ENCODE measurements around the gene CAMK1G. TPM values are rescaled to one million over a fixed set of nuclear protein-coding genes. Genes with fewer than 3 reads are reported as not detected.

CAMK1G gene
- polyA plus RNA-seq, 1 donor (not counting 4 experiments of a cell fraction or from before 2014, with no cell fraction given), result not detected

GRCh38 chr1:209560529-209560928 is 23.0 kb upstream of the CAMK1G start:
- no peak for DNase-seq (ENCODE audit: low read depth, low spot score)
- Histone ChIP-seq H3K4me3 (ENCODE audit: control insufficient read depth in 2 of 3, extremely low read depth in 1 of 3, insufficient read depth in 2 of 3, low read depth in 1 of 3, low read length in 3 of 3) (no peak overlapping the region), H3K9ac (ENCODE audit: control insufficient read depth, extremely low read depth, insufficient read depth, low read length) (no peak overlapping the region), H3K27me3 (ENCODE audit: control insufficient read depth, extremely low read depth, insufficient read depth, low read length) (no peaks in the 10 kb centered on the region), H3K9me1 (ENCODE audit: control insufficient read depth, extremely low read depth, insufficient read depth, low read length) (no peaks in the 10 kb centered on the region), H4K20me1 (ENCODE audit: control insufficient read depth, extremely low read depth, insufficient read depth, low read length) (no peaks in the 10 kb centered on the region), H3K79me2 (ENCODE audit: control insufficient read depth, insufficient read depth, low read length) (no peaks in the 10 kb centered on the region), H3K4me1 (ENCODE audit: control insufficient read depth, extremely low read depth, insufficient read depth, low read length) (peaks cover 6% of the 10 kb centered on the region), H3K4me2 (ENCODE audit: control insufficient read depth, extremely low read depth, insufficient read depth, low read depth, low read length) (no peak overlapping the region), H3K27ac (ENCODE audit: control insufficient read depth, insufficient read depth, low read length) (no peak overlapping the region), H3K36me3 (ENCODE audit: control insufficient read depth in 2 of 2, extremely low read depth in 1 of 2, insufficient read depth in 2 of 2, low read length in 2 of 2) (peaks cover 0 to 5% of the 10 kb centered on the region in 2 experiments), H3K9me3 (ENCODE audit: control insufficient read depth, low read depth, low read length) (no peaks in the 10 kb centered on the region), H2AFZ (ENCODE audit: control insufficient read depth, low read length) (no peak overlapping the region)
- dilution Hi-C loops (cut with MboI; ENCODE audit: extremely low pct_ligation_motif_present, low sequenced_read_pairs), result no loop called here
- FAIRE-seq, result no peak
- TF ChIP-seq CTCF (optimal IDR thresholded peaks at IDR 0.05 in 1 of 3, IDR thresholded peaks at IDR 0.05 in 1 of 3, conservative IDR thresholded peaks at IDR 0.05 in 1 of 3; ENCODE audit: extremely low read depth in 1 of 3, insufficient read depth in 2 of 3, low read length in 3 of 3) (no peak), EZH2 (IDR thresholded peaks at IDR 0.05; ENCODE audit: low read length) (no peak)

- Histone ChIP-seq H3K27ac (ENCODE audit: control insufficient read depth, insufficient read depth, low read length) (no peak overlapping the region), H3K9ac (ENCODE audit: control insufficient read depth, extremely low read depth, insufficient read depth, low read length) (no peak overlapping the region), H3K4me2 (ENCODE audit: control insufficient read depth, extremely low read depth, insufficient read depth, low read depth, low read length) (no peak overlapping the region), H3K4me3 (ENCODE audit: control insufficient read depth in 2 of 3, extremely low read depth in 1 of 3, insufficient read depth in 2 of 3, low read depth in 1 of 3, low read length in 3 of 3) (no peak overlapping the region), H3K4me1 (ENCODE audit: control insufficient read depth, extremely low read depth, insufficient read depth, low read length) (peaks cover 10% of the 10 kb centered on the region), H2AFZ (ENCODE audit: control insufficient read depth, low read length) (no peak overlapping the region), H3K36me3 (ENCODE audit: control insufficient read depth in 2 of 2, extremely low read depth in 1 of 2, insufficient read depth in 2 of 2, low read length in 2 of 2) (peaks cover 0 to 5% of the 10 kb centered on the region in 2 experiments), H4K20me1 (ENCODE audit: control insufficient read depth, extremely low read depth, insufficient read depth, low read length) (no peaks in the 10 kb centered on the region), H3K27me3 (ENCODE audit: control insufficient read depth, extremely low read depth, insufficient read depth, low read length) (no peaks in the 10 kb centered on the region), H3K79me2 (ENCODE audit: control insufficient read depth, insufficient read depth, low read length) (no peaks in the 10 kb centered on the region), H3K9me1 (ENCODE audit: control insufficient read depth, extremely low read depth, insufficient read depth, low read length) (no peaks in the 10 kb centered on the region), H3K9me3 (ENCODE audit: control insufficient read depth, low read depth, low read length) (no peaks in the 10 kb centered on the region)
- dilution Hi-C loops (cut with MboI; ENCODE audit: extremely low pct_ligation_motif_present, low sequenced_read_pairs), result no loop called here
- DNase-seq (ENCODE audit: low read depth, low spot score), result no peak
- FAIRE-seq, result no peak
- TF ChIP-seq CTCF (optimal IDR thresholded peaks at IDR 0.05 in 1 of 3, IDR thresholded peaks at IDR 0.05 in 1 of 3, conservative IDR thresholded peaks at IDR 0.05 in 1 of 3; ENCODE audit: extremely low read depth in 1 of 3, insufficient read depth in 2 of 3, low read length in 3 of 3) (no peak), EZH2 (IDR thresholded peaks at IDR 0.05; ENCODE audit: low read length) (no peak)
These were observed 22.6 kb upstream of the CAMK1G start for GRCh38 chr1:209560952-209561351.
